HEK293 (cell line): ENCODE measurements around the gene TSPAN17.

Experiments used
- CTCF ChIA-PET: fragments of 350-600 bp; formaldehyde crosslinking; extraction: SDS; loops from one replicate; lab custom pipeline; 2021; ENCODE audit warnings: antibody characterized with exemption; lab: Yijun Ruan, JAX
- POLR2A ChIA-PET: fragments of 300-600 bp; formaldehyde crosslinking; extraction: SDS; loops from one replicate; lab custom pipeline; 2020; ENCODE audit warnings: antibody characterized with exemption, inconsistent platforms; lab: Yijun Ruan, JAX
- H3K27ac ChIP-seq: fragments of 200-500 bp; sonication (Bioruptor generic); 2 replicates; pipeline ENCODE4 v1.5.1; 2014; ENCODE audit warnings: low read depth, low read length, control low read depth, inconsistent platforms; ENCODE audit errors: extremely low read depth
- H3K36me3 ChIP-seq, 2 experiments: fragments of 200-500 bp in 1 of 2; sonication (Bioruptor generic) in 1 of 2; 1 replicate in 1 of 2; 2 replicates in 1 of 2; pipeline ENCODE4 v1.5.1; 2014 to 2017; ENCODE audit warnings: inconsistent platforms in 2 of 2, low read length in 2 of 2; ENCODE audit not compliant: control insufficient read depth in 2 of 2, insufficient read depth in 1 of 2
- H3K4me1 ChIP-seq: fragments of 200-500 bp; sonication (Bioruptor generic); 2 replicates; pipeline ENCODE4 v1.5.1; 2014; ENCODE audit warnings: mild to moderate bottlenecking, low read length, inconsistent platforms; ENCODE audit not compliant: control insufficient read depth, insufficient read depth
- H3K4me3 ChIP-seq: 2 replicates; pipeline ENCODE4 v1.5.1; 2011; ENCODE audit warnings: low read depth, mild to moderate bottlenecking, control low read depth, low read length, moderate library complexity
- H3K9me3 ChIP-seq: fragments of 200-500 bp; sonication (Bioruptor generic); 2 replicates; pipeline ENCODE4 v1.5.1; 2014; ENCODE audit warnings: low read depth, low read length, inconsistent platforms; ENCODE audit not compliant: control insufficient read depth, insufficient read depth
- EGR2 ChIP-seq: fragments of 450-650 bp; formaldehyde crosslinking; IDR thresholded peaks from 2 replicates; pipeline ENCODE4 v1.5.1; 2016; ENCODE audit warnings: low read depth, missing biosample characterization, missing genetic modification characterization
- GLI4 ChIP-seq: fragments of 450-650 bp; formaldehyde crosslinking; IDR thresholded peaks from 2 replicates; pipeline ENCODE4 v1.5.1; 2016; ENCODE audit warnings: missing biosample characterization, missing genetic modification characterization
- GLIS1 ChIP-seq: fragments of 450-650 bp; formaldehyde crosslinking; IDR thresholded peaks from 2 replicates; pipeline ENCODE4 v1.5.1; 2016; ENCODE audit warnings: missing biosample characterization, missing genetic modification characterization
- GLIS2 ChIP-seq: fragments of 450-650 bp; formaldehyde crosslinking; IDR thresholded peaks from 2 replicates; pipeline ENCODE4 v1.5.1; 2016; ENCODE audit warnings: missing biosample characterization, missing genetic modification characterization
- MEIS1 ChIP-seq: sonication (generic); formaldehyde crosslinking; IDR thresholded peaks from 2 replicates; pipeline ENCODE4 v1.8.1; 2022; ENCODE audit warnings: missing genetic modification reagents, mild to moderate bottlenecking, borderline replicate concordance
- PRDM1 ChIP-seq: fragments of 450-650 bp; formaldehyde crosslinking; IDR thresholded peaks from 2 replicates; pipeline ENCODE4; 2016; ENCODE audit warnings: missing biosample characterization, missing genetic modification characterization
- SALL2 ChIP-seq: fragments of 450-650 bp; formaldehyde crosslinking; IDR thresholded peaks from 2 replicates; pipeline ENCODE4 v1.5.0; 2017; ENCODE audit warnings: missing biosample characterization, mild to moderate bottlenecking, missing genetic modification characterization, borderline replicate concordance
- SCRT2 ChIP-seq: fragments of 450-650 bp; formaldehyde crosslinking; IDR thresholded peaks from 2 replicates; pipeline ENCODE4 v1.5.1; 2016; ENCODE audit warnings: missing biosample characterization, missing genetic modification characterization
- SP3 ChIP-seq: fragments of 450-650 bp; formaldehyde crosslinking; IDR thresholded peaks from 2 replicates; pipeline ENCODE4 v1.5.1; 2016; ENCODE audit warnings: missing biosample characterization, missing genetic modification characterization
- WT1 ChIP-seq: fragments of 450-650 bp; formaldehyde crosslinking; IDR thresholded peaks from 2 replicates; pipeline ENCODE4 v1.5.1; 2016; ENCODE audit warnings: missing biosample characterization, missing genetic modification characterization
- ZBTB8A ChIP-seq: fragments of 450-650 bp; formaldehyde crosslinking; IDR thresholded peaks from 2 replicates; pipeline ENCODE4 v1.5.1; 2016; ENCODE audit warnings: missing biosample characterization, missing genetic modification characterization
- ZFP69B ChIP-seq: fragments of 450-650 bp; formaldehyde crosslinking; IDR thresholded peaks from 2 replicates; pipeline ENCODE4 v1.5.1; 2016; ENCODE audit warnings: missing biosample characterization, missing genetic modification characterization
- ZNF112 ChIP-seq: fragments of 450-650 bp; formaldehyde crosslinking; IDR thresholded peaks from 2 replicates; pipeline ENCODE4 v1.5.0; 2017; ENCODE audit warnings: missing biosample characterization, missing genetic modification characterization
- ZNF157 ChIP-seq: fragments of 450-650 bp; formaldehyde crosslinking; IDR thresholded peaks from 2 replicates; pipeline ENCODE4 v1.5.1; 2016; ENCODE audit warnings: missing biosample characterization, missing genetic modification characterization
- ZNF16 ChIP-seq: fragments of 450-650 bp; formaldehyde crosslinking; IDR thresholded peaks from 2 replicates; pipeline ENCODE4 v1.5.1; 2016; ENCODE audit warnings: low read depth, missing biosample characterization, missing genetic modification characterization
- ZNF184 ChIP-seq: fragments of 450-650 bp; IDR thresholded peaks from 2 replicates; pipeline ENCODE4 v1.5.1; 2018; ENCODE audit warnings: missing biosample characterization, mild to moderate bottlenecking, missing genetic modification characterization
- ZNF2 ChIP-seq: fragments of 450-650 bp; formaldehyde crosslinking; IDR thresholded peaks from 2 replicates; pipeline ENCODE4 v1.5.1; 2016; ENCODE audit warnings: missing biosample characterization, missing genetic modification characterization
- ZNF292 ChIP-seq: fragments of 450-650 bp; formaldehyde crosslinking; IDR thresholded peaks from 2 replicates; pipeline ENCODE4 v1.5.1; 2016; ENCODE audit warnings: low read depth, missing biosample characterization, missing genetic modification characterization, borderline replicate concordance
- ZNF416 ChIP-seq: fragments of 450-650 bp; formaldehyde crosslinking; IDR thresholded peaks from 2 replicates; pipeline ENCODE4 v1.5.1; 2016; ENCODE audit warnings: missing biosample characterization, missing genetic modification characterization
- ZNF426 ChIP-seq: fragments of 450-650 bp; formaldehyde crosslinking; IDR thresholded peaks from 2 replicates; pipeline ENCODE4 v1.5.1; 2017; ENCODE audit warnings: missing biosample characterization, missing genetic modification characterization, mild to moderate bottlenecking, inconsistent platforms, moderate library complexity
- ZNF670 ChIP-seq: fragments of 450-650 bp; formaldehyde crosslinking; IDR thresholded peaks from 2 replicates; pipeline ENCODE4 v1.5.1; 2016; ENCODE audit warnings: missing biosample characterization, missing genetic modification characterization, low read depth
- ZNF707 ChIP-seq: fragments of 450-650 bp; formaldehyde crosslinking; IDR thresholded peaks from 2 replicates; pipeline ENCODE4 v1.5.1; 2016; ENCODE audit warnings: missing biosample characterization, missing genetic modification characterization
- ZSCAN30 ChIP-seq: fragments of 450-650 bp; IDR thresholded peaks from 2 replicates; pipeline ENCODE4 v1.5.1; 2018; ENCODE audit warnings: missing biosample characterization, mild to moderate bottlenecking, missing genetic modification characterization, moderate library complexity
- TF ChIP-seq, protein P1 (sequence below): fragments of 450-650 bp; formaldehyde crosslinking; IDR thresholded peaks from 2 replicates; pipeline ENCODE4 v1.5.1; 2016; ENCODE audit warnings: missing biosample characterization, missing genetic modification characterization
- TF ChIP-seq, protein P2 (sequence below): fragments of 450-650 bp; formaldehyde crosslinking; IDR thresholded peaks from 2 replicates; pipeline ENCODE4 v1.5.1; 2016; ENCODE audit warnings: missing biosample characterization, missing genetic modification characterization
- TF ChIP-seq, protein P3 (sequence below): fragments of 450-650 bp; formaldehyde crosslinking; IDR thresholded peaks from 2 replicates; pipeline ENCODE4 v1.5.1; 2016; ENCODE audit warnings: missing biosample characterization, missing genetic modification characterization
- TF ChIP-seq, protein P4 (sequence below): fragments of 450-650 bp; formaldehyde crosslinking; IDR thresholded peaks from 2 replicates; pipeline ENCODE4 v1.5.1; 2016; ENCODE audit warnings: missing biosample characterization, missing genetic modification characterization
- TF ChIP-seq, protein P5 (sequence below): fragments of 450-650 bp; formaldehyde crosslinking; IDR thresholded peaks from 2 replicates; pipeline ENCODE4 v1.5.1; 2016; ENCODE audit warnings: missing biosample characterization, missing genetic modification characterization

Gene TSPAN17

DNA sequence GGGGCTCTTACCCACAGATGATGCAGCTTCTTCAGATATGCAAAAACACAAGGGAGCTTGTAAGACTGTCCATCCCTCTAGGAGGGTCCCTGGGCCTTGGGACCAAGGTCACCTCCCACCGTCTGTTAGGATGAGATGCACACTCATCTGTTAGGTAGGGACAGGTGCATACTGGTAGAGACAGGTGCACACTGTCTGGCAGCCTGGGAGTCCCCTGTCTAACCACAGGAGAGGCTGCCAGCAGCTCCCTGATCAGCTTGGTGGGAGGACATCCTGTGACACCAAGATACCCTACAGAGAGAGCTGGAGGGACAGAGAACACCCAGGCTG is 13.2 kb downstream of the TSPAN17 start:
- Histone ChIP-seq H3K4me3 (no peak overlapping the region), H3K4me1 (no peaks in the 10 kb centered on the region), H3K27ac (no peak overlapping the region), H3K36me3 (peaks cover 0 to 4% of the 10 kb centered on the region in 2 experiments; a peak in 1 of 3 replicates), H3K9me3 (no peaks in the 10 kb centered on the region)
- TF ChIP-seq ZNF2 (tag by site-specific recombination): no peak
- no peak for TF ChIP-seq MEIS1 (CRISPR knock-in tag)
- TF ChIP-seq ZNF292 (tag by site-specific recombination): no peak
- no peak for TF ChIP-seq ZNF157 (tag by site-specific recombination)
- no peak for TF ChIP-seq ZNF707
- TF ChIP-seq ZNF426 (tag by site-specific recombination): no peak
- no peak for TF ChIP-seq WT1 (tag by site-specific recombination)
- TF ChIP-seq ZNF16 (tag by site-specific recombination): no peak
- no peak for TF ChIP-seq ZNF670 (tag by site-specific recombination)
- no peak for TF ChIP-seq ZNF112 (tag by site-specific recombination)
- TF ChIP-seq SP3 (tag by site-specific recombination): no peak
- no peak for TF ChIP-seq SALL2 (tag by site-specific recombination)
- TF ChIP-seq, protein P1, sequence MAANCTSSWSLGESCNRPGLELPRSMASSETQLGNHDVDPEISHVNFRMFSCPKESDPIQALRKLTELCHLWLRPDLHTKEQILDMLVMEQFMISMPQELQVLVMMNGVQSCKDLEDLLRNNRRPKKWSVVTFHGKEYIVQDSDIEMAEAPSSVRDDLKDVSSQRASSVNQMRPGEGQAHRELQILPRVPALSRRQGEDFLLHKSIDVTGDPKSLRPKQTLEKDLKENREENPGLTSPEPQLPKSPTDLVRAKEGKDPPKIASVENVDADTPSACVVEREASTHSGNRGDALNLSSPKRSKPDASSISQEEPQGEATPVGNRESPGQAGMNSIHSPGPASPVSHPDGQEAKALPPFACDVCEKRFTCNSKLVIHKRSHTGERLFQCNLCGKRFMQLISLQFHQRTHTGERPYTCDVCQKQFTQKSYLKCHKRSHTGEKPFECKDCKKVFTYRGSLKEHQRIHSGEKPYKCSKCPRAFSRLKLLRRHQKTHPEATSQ (tag by site-specific recombination): no peak
- TF ChIP-seq ZNF184 (tag by site-specific recombination): no peak
- TF ChIP-seq, protein P2, sequence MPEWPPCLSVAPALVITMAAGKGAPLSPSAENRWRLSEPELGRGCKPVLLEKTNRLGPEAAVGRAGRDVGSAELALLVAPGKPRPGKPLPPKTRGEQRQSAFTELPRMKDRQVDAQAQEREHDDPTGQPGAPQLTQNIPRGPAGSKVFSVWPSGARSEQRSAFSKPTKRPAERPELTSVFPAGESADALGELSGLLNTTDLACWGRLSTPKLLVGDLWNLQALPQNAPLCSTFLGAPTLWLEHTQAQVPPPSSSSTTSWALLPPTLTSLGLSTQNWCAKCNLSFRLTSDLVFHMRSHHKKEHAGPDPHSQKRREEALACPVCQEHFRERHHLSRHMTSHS (tag by site-specific recombination): no peak
- ChIA-PET CTCF (interaction anchor here (0.5 to 3.7 kb wide), 99 partner anchors 9 to 1041 kb away, joined by 3 to 78 read pairs (median 5); partner anchors contain the start of genes FGFR4, HK3, TSPAN17 and ZNF346), POLR2A (interaction anchor here (0.6 to 1.3 kb wide), 5 partner anchors 14 to 740 kb away, joined by 3 to 7 read pairs (median 3); partner anchors contain the start of genes CLTB, TSPAN17 and UNC5A)

DNA sequence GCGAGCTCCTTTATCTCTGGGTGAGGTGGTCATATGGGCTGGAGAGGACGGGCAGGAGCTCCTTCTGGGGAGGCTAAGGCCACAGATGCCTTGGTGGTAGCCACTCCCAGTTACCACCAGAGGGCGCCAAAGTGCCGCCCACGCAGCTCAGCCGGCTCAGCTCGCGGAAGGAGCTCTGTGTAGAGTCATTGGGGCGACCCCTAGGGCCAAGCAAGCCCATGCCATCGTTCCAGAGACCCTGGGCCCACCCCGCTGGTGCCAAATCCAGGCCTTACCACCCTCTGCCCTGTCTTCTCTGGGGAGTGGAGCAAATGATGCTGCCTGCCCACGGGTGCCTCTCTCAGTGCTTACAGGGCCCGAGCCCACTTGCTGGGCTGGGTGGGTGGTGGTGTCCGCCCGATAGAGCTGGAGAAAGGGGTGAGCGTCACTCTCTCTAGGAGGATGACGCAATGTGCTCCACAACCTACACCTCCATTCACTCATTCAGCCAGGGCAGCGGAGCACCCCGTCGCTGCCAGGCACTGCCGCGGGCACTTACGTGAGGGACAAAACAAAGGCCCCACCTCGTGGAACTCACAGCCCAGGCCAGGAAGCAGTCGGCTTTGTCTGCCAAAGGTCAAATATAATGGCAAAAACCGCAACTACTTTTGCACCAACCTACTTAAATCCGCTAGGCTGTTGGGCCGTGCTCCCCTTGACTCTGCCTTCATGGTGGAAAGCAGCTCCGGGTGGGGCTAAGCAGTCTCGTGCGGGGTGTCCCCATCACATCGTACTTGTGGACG is 13.8 kb downstream of the TSPAN17 start:
- CTCF ChIA-PET: interaction anchor here (0.5 to 3.7 kb wide), 102 partner anchors 9 to 1042 kb away, joined by 3 to 78 read pairs (median 5); partner anchors contain the start of genes FGFR4, HK3, TSPAN17 and ZNF346
- H3K4me3 ChIP-seq: no peak overlapping the region
- POLR2A ChIA-PET: interaction anchor here (0.6 to 1.3 kb wide), 5 partner anchors 14 to 741 kb away, joined by 3 to 7 read pairs (median 3); partner anchors contain the start of genes CLTB, TSPAN17 and UNC5A
- no peak overlapping the region for H3K27ac ChIP-seq
- H3K9me3 ChIP-seq: no peaks in the 10 kb centered on the region
- H3K4me1 ChIP-seq: no peaks in the 10 kb centered on the region
- peaks cover 0 to 4% of the 10 kb centered on the region in 2 experiments; a peak in 1 of 3 replicates for H3K36me3 ChIP-seq
- peak; percentile 94 for TF ChIP-seq EGR2 (tag by site-specific recombination)
- TF ChIP-seq ZBTB8A (tag by site-specific recombination): 0 out of 2 replicates have a peak, but pooled peaks have one; percentile 20
- TF ChIP-seq ZFP69B (tag by site-specific recombination): 0 out of 2 replicates have a peak, but pooled peaks have one; percentile 38
- no peak for TF ChIP-seq GLI4
- TF ChIP-seq, protein P3, sequence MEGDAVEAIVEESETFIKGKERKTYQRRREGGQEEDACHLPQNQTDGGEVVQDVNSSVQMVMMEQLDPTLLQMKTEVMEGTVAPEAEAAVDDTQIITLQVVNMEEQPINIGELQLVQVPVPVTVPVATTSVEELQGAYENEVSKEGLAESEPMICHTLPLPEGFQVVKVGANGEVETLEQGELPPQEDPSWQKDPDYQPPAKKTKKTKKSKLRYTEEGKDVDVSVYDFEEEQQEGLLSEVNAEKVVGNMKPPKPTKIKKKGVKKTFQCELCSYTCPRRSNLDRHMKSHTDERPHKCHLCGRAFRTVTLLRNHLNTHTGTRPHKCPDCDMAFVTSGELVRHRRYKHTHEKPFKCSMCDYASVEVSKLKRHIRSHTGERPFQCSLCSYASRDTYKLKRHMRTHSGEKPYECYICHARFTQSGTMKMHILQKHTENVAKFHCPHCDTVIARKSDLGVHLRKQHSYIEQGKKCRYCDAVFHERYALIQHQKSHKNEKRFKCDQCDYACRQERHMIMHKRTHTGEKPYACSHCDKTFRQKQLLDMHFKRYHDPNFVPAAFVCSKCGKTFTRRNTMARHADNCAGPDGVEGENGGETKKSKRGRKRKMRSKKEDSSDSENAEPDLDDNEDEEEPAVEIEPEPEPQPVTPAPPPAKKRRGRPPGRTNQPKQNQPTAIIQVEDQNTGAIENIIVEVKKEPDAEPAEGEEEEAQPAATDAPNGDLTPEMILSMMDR (tag by site-specific recombination): peak; percentile 97
- peak; percentile 64 for TF ChIP-seq GLIS1 (tag by site-specific recombination)
- TF ChIP-seq, protein P4, sequence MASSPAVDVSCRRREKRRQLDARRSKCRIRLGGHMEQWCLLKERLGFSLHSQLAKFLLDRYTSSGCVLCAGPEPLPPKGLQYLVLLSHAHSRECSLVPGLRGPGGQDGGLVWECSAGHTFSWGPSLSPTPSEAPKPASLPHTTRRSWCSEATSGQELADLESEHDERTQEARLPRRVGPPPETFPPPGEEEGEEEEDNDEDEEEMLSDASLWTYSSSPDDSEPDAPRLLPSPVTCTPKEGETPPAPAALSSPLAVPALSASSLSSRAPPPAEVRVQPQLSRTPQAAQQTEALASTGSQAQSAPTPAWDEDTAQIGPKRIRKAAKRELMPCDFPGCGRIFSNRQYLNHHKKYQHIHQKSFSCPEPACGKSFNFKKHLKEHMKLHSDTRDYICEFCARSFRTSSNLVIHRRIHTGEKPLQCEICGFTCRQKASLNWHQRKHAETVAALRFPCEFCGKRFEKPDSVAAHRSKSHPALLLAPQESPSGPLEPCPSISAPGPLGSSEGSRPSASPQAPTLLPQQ (tag by site-specific recombination): peak; percentile 82
- TF ChIP-seq SCRT2 (tag by site-specific recombination): no peak
- no peak for TF ChIP-seq ZNF416 (tag by site-specific recombination)
- TF ChIP-seq, protein P5, sequence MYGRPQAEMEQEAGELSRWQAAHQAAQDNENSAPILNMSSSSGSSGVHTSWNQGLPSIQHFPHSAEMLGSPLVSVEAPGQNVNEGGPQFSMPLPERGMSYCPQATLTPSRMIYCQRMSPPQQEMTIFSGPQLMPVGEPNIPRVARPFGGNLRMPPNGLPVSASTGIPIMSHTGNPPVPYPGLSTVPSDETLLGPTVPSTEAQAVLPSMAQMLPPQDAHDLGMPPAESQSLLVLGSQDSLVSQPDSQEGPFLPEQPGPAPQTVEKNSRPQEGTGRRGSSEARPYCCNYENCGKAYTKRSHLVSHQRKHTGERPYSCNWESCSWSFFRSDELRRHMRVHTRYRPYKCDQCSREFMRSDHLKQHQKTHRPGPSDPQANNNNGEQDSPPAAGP (tag by site-specific recombination): 0 out of 2 replicates have a peak, but pooled peaks have one; percentile 37
- TF ChIP-seq ZSCAN30 (tag by site-specific recombination): 0 out of 2 replicates have a peak, but pooled peaks have one; percentile 38
- peak; percentile 38; the same call in 1 of the 2 replicates for TF ChIP-seq GLIS2 (tag by site-specific recombination)
- TF ChIP-seq PRDM1: 0 out of 2 replicates have a peak, but pooled peaks have one; percentile 13
